ENCODE results near the gene SLC35F3. TPM values are rescaled to one million over a fixed set of nuclear protein-coding genes. Genes with fewer than 3 reads are reported as not detected.
"Not testable (repeated sequence)": the region's sequence is repeated elsewhere in the genome, so short reads cannot be mapped to it uniquely, and the experiment has no call there.

The SLC35F3 gene
- total and polyA plus RNA-seq, 2 donors from 2014 or later: 0.41 to 0.66 TPM

DNA sequence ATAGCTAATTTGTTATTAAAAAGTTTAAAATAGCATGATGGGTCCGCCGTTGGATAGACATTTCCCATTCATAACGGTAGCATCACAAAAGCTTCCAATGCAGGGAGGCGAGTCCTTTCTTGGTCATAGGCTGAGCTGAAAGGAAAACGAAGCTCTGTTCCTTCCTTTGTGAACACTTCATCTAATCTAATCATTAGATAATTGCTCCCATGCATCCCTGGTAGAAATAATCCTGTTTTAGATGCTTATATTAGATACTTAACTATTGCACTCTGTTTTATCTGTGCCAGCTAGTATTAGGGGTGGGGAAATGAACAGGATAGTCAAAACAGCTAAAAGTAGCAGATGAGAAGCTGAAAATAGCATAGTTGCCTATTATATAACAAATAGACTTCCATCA lies 215.0 kb downstream of the SLC35F3 start:
- H3K27me3 ChIP-seq (ENCODE audit: control insufficient read depth, insufficient read depth, low read length): no peaks in the 10 kb centered on the region
- H3K4me1 ChIP-seq (ENCODE audit: control insufficient read depth in 2 of 3, insufficient read depth in 2 of 3, low read depth in 1 of 3, low read length in 3 of 3): no peaks in the 10 kb centered on the region
- no peak for FAIRE-seq
- no peak for TF ChIP-seq CTCF (IDR thresholded peaks at IDR 0.05; ENCODE audit: borderline replicate concordance, extremely low read depth, insufficient read depth)
- no peak overlapping the region for H3K9ac ChIP-seq (ENCODE audit: low read length in 3 of 3)
- intact Hi-C loops (cut with DNase I): no loop called here
- H3K36me3 ChIP-seq (ENCODE audit: control insufficient read depth in 2 of 3, insufficient read depth in 3 of 3, low read length in 3 of 3): no peaks in the 10 kb centered on the region
- no peaks in the 10 kb centered on the region for H3K9me3 ChIP-seq (ENCODE audit: control insufficient read depth in 2 of 3, insufficient read depth in 1 of 3, low read length in 3 of 3)
- no peak overlapping the region for H3K27ac ChIP-seq (ENCODE audit: low read depth in 2 of 2, low read length in 2 of 2)
- no peak overlapping the region for H3K4me3 ChIP-seq (ENCODE audit: low read length in 3 of 3)
- DNase-seq: no peak

- FAIRE-seq (no peak), DNase-seq (no peak)
- no peaks in the 10 kb centered on the region for H3K4me1 ChIP-seq (ENCODE audit: control insufficient read depth in 2 of 3, insufficient read depth in 2 of 3, low read depth in 1 of 3, low read length in 3 of 3)
- H3K4me3 ChIP-seq (ENCODE audit: low read length in 3 of 3): no peak overlapping the region
- no peak overlapping the region for H3K27ac ChIP-seq (ENCODE audit: low read depth in 2 of 2, low read length in 2 of 2)
- intact Hi-C loops (cut with DNase I): no loop called here
- H3K9ac ChIP-seq (ENCODE audit: low read length in 3 of 3): no peak overlapping the region
- H3K36me3 ChIP-seq (ENCODE audit: control insufficient read depth in 2 of 3, insufficient read depth in 3 of 3, low read length in 3 of 3): no peaks in the 10 kb centered on the region
- no peaks in the 10 kb centered on the region for H3K27me3 ChIP-seq (ENCODE audit: control insufficient read depth, insufficient read depth, low read length)
- H3K9me3 ChIP-seq (ENCODE audit: control insufficient read depth in 2 of 3, insufficient read depth in 1 of 3, low read length in 3 of 3): no peaks in the 10 kb centered on the region
- no peak for TF ChIP-seq CTCF (IDR thresholded peaks at IDR 0.05; ENCODE audit: borderline replicate concordance, extremely low read depth, insufficient read depth)
Measured at GRCh38 chr1:234120327-234120944, 216.0 kb downstream of the SLC35F3 start.

DNA sequence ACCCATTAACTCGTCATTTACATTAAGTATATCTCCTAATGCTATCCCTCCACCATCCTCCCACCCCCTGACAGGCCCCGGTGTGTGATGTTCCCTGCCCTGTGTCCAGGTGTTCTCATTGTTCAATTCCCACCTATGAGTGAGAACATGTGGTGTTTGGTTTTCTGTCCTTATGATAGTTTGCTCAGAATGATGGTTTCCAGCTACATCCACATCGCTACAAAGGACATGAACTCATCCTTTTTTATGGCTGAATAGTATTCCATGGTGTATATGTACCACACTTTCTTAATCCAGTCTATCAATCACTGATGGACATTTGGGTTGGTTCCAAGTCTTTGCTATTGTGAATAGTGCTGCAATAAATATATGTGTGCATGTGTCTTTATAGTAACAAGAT lies 217.2 kb downstream of the SLC35F3 start:
- H3K27me3 ChIP-seq (ENCODE audit: control insufficient read depth, insufficient read depth, low read length); H3K4me1 ChIP-seq (ENCODE audit: control insufficient read depth in 2 of 3, insufficient read depth in 2 of 3, low read depth in 1 of 3, low read length in 3 of 3); DNase-seq; H3K36me3 ChIP-seq (ENCODE audit: control insufficient read depth in 2 of 3, insufficient read depth in 3 of 3, low read length in 3 of 3); FAIRE-seq; H3K4me3 ChIP-seq (ENCODE audit: low read length in 3 of 3); H3K9ac ChIP-seq (ENCODE audit: low read length in 3 of 3); H3K9me3 ChIP-seq (ENCODE audit: control insufficient read depth in 2 of 3, insufficient read depth in 1 of 3, low read length in 3 of 3); intact Hi-C loops (cut with DNase I); H3K27ac ChIP-seq (ENCODE audit: low read depth in 2 of 2, low read length in 2 of 2): not testable (repeated sequence)

- intact Hi-C loops (cut with DNase I); H3K27me3 ChIP-seq (ENCODE audit: control insufficient read depth, insufficient read depth, low read length); H3K9ac ChIP-seq (ENCODE audit: low read length in 3 of 3); H3K27ac ChIP-seq (ENCODE audit: low read depth in 2 of 2, low read length in 2 of 2); H3K36me3 ChIP-seq (ENCODE audit: control insufficient read depth in 2 of 3, insufficient read depth in 3 of 3, low read length in 3 of 3); H3K4me3 ChIP-seq (ENCODE audit: low read length in 3 of 3); FAIRE-seq; H3K9me3 ChIP-seq (ENCODE audit: control insufficient read depth in 2 of 3, insufficient read depth in 1 of 3, low read length in 3 of 3); DNase-seq; H3K4me1 ChIP-seq (ENCODE audit: control insufficient read depth in 2 of 3, insufficient read depth in 2 of 3, low read depth in 1 of 3, low read length in 3 of 3): not testable (repeated sequence)
Measured at GRCh38 chr1:234122571-234122970, 218.1 kb downstream of the SLC35F3 start.

Measured in kidney (tissue), 14 donors.